MG63 (cell line): ENCODE measurements around the gene BNC2. TPM values are rescaled to one million over a fixed set of nuclear protein-coding genes. Genes with fewer than 3 reads are reported as not detected.
A peak's percentile ranks its signal among the peaks of the same experiment; 100 is the strongest.
"Not testable (repeated sequence)": the region's sequence is repeated elsewhere in the genome, so short reads cannot be mapped to it uniquely, and the experiment has no call there.

Experiments used
- DNase-seq: peaks from one replicate; pipeline ENCODE4 v3.0.0-alpha.2; 2020
- H3K27me3 ChIP-seq: fragments of 250-450 bp; sonication (Bioruptor Pico); 2 replicates; pipeline ENCODE4 v1.5.1; 2020; ENCODE audit warnings: mild to moderate bottlenecking, moderate library complexity
- H3K36me3 ChIP-seq: fragments of 250-450 bp; sonication (Bioruptor Pico); 2 replicates; pipeline ENCODE4 v1.5.1; 2020; ENCODE audit warnings: mild to moderate bottlenecking, moderate library complexity
- H3K4me3 ChIP-seq: fragments of 250-450 bp; sonication (Bioruptor Pico); 2 replicates; pipeline ENCODE4 v1.5.1; 2020; ENCODE audit warnings: mild to moderate bottlenecking, moderate library complexity
- H3K9me3 ChIP-seq: fragments of 250-450 bp; sonication (Bioruptor Pico); 2 replicates; pipeline ENCODE4 v1.5.1; 2020; ENCODE audit warnings: mild to moderate bottlenecking, moderate library complexity
- total RNA-seq: library from RNA; depleted of rRNA; stranded (reverse); fragments of >200 nt; shearing (Covaris generic); gene quantifications from 2 replicates; pipeline ENCODE4 v1.2.3, GENCODE V29; 2014; ENCODE audit warnings: low replicate concordance

BNC2 gene
- total RNA-seq, 1 experiment from 2014 or later: 38.8 TPM

- H3K36me3 ChIP-seq: no peaks in the 10 kb centered on the region
- H3K9me3 ChIP-seq: no peaks in the 10 kb centered on the region
- H3K4me3 ChIP-seq: no peak overlapping the region
- H3K27me3 ChIP-seq: no peaks in the 10 kb centered on the region
- DNase-seq: no peak
Measured at GRCh38 chr9:16559418-16560188, 310.9 kb downstream of the BNC2 start.

GRCh38 chr9:16555802-16556201, 314.7 kb downstream of the BNC2 start:
- H3K27me3 ChIP-seq: no peaks in the 10 kb centered on the region
- no peak overlapping the region for H3K4me3 ChIP-seq
- peaks cover 5% of the 10 kb centered on the region; the same call in 1 of the 2 replicates for H3K36me3 ChIP-seq
- H3K9me3 ChIP-seq: no peaks in the 10 kb centered on the region
- DNase-seq: no peak

- no peaks in the 10 kb centered on the region for H3K27me3 ChIP-seq
- no peaks in the 10 kb centered on the region for H3K9me3 ChIP-seq
- no peak overlapping the region for H3K4me3 ChIP-seq
- DNase-seq: no peak
- peaks cover 8% of the 10 kb centered on the region; the same call in 1 of the 2 replicates for H3K36me3 ChIP-seq
Measured at GRCh38 chr9:16553869-16554540, 316.5 kb downstream of the BNC2 start.

GRCh38 chr9:16552252-16552651, 318.2 kb downstream of the BNC2 start:
- no peak for DNase-seq
- Histone ChIP-seq H3K36me3 (peaks cover 8% of the 10 kb centered on the region; the same call in 1 of the 2 replicates), H3K9me3 (no peaks in the 10 kb centered on the region), H3K27me3 (no peaks in the 10 kb centered on the region), H3K4me3 (no peak overlapping the region)

- no peak overlapping the region for H3K4me3 ChIP-seq
- H3K27me3 ChIP-seq: no peaks in the 10 kb centered on the region
- peaks cover 8% of the 10 kb centered on the region; the same call in 1 of the 2 replicates for H3K36me3 ChIP-seq
- no peaks in the 10 kb centered on the region for H3K9me3 ChIP-seq
- DNase-seq: no peak
Measured at GRCh38 chr9:16551692-16552091, 318.8 kb downstream of the BNC2 start.

GRCh38 chr9:16545639-16546038, 324.8 kb downstream of the BNC2 start:
- H3K36me3 ChIP-seq: peaks cover 2% of the 10 kb centered on the region; the same call in 1 of the 2 replicates
- no peaks in the 10 kb centered on the region for H3K9me3 ChIP-seq
- DNase-seq: no peak
- H3K27me3 ChIP-seq: no peaks in the 10 kb centered on the region
- no peak overlapping the region for H3K4me3 ChIP-seq

- no peaks in the 10 kb centered on the region for H3K36me3 ChIP-seq
- DNase-seq: no peak
- no peak overlapping the region for H3K4me3 ChIP-seq
- H3K9me3 ChIP-seq: no peaks in the 10 kb centered on the region
- H3K27me3 ChIP-seq: no peaks in the 10 kb centered on the region
Measured at GRCh38 chr9:16544842-16545241, 325.6 kb downstream of the BNC2 start.

- no peaks in the 10 kb centered on the region for H3K9me3 ChIP-seq
- H3K27me3 ChIP-seq: no peaks in the 10 kb centered on the region
- H3K36me3 ChIP-seq: no peaks in the 10 kb centered on the region
- H3K4me3 ChIP-seq: no peak overlapping the region
- DNase-seq: peak; percentile 59
Measured at GRCh38 chr9:16543686-16544085, 326.8 kb downstream of the BNC2 start.

- Histone ChIP-seq H3K36me3 (no peaks in the 10 kb centered on the region), H3K4me3 (no peak overlapping the region)
- DNase-seq: no peak
Measured at GRCh38 chr9:16543225-16543624, 327.2 kb downstream of the BNC2 start.

GRCh38 chr9:16542290-16542689, 328.2 kb downstream of the BNC2 start:
- Histone ChIP-seq H3K27me3 (no peaks in the 10 kb centered on the region), H3K9me3 (no peaks in the 10 kb centered on the region), H3K4me3 (no peak overlapping the region), H3K36me3 (no peaks in the 10 kb centered on the region)
- no peak for DNase-seq

More at GRCh38 chr9:16543225-16543624, 327.2 kb downstream of the BNC2 start:
- Histone ChIP-seq H3K27me3 (no peaks in the 10 kb centered on the region), H3K9me3 (no peaks in the 10 kb centered on the region)

- Histone ChIP-seq H3K36me3 (no peaks in the 10 kb centered on the region), H3K27me3 (no peaks in the 10 kb centered on the region), H3K4me3 (no peak overlapping the region), H3K9me3 (no peaks in the 10 kb centered on the region)
- peak; percentile 68 for DNase-seq
Measured at GRCh38 chr9:16540743-16541613, 329.5 kb downstream of the BNC2 start.

GRCh38 chr9:16539626-16540025, 330.8 kb downstream of the BNC2 start:
- H3K9me3 ChIP-seq, H3K36me3 ChIP-seq, DNase-seq, H3K4me3 ChIP-seq, H3K27me3 ChIP-seq: not testable (repeated sequence)

- Histone ChIP-seq H3K36me3 (no peaks in the 10 kb centered on the region), H3K4me3 (no peak overlapping the region), H3K9me3 (no peaks in the 10 kb centered on the region), H3K27me3 (no peaks in the 10 kb centered on the region)
- DNase-seq: no peak
Measured at GRCh38 chr9:16535555-16535954, 334.9 kb downstream of the BNC2 start.

GRCh38 chr9:16532681-16533450, 337.6 kb downstream of the BNC2 start:
- no peak overlapping the region for H3K4me3 ChIP-seq
- H3K9me3 ChIP-seq: no peaks in the 10 kb centered on the region
- no peaks in the 10 kb centered on the region for H3K36me3 ChIP-seq
- peak; percentile 31 for DNase-seq
- H3K27me3 ChIP-seq: no peaks in the 10 kb centered on the region

- Histone ChIP-seq H3K27me3 (no peaks in the 10 kb centered on the region), H3K9me3 (no peaks in the 10 kb centered on the region), H3K4me3 (no peak overlapping the region), H3K36me3 (no peaks in the 10 kb centered on the region)
- no peak for DNase-seq
Measured at GRCh38 chr9:16532272-16532671, 338.2 kb downstream of the BNC2 start.
